Body of pancreas (tissue), 4 donors: Measurements from ENCODE around the gene BBS5.
"Not testable (repeated sequence)": the region's sequence is repeated elsewhere in the genome, so short reads cannot be mapped to it uniquely, and the experiment has no call there.

Experiments used
- POLR2A ChIP-seq, 3 donors: fragments of 450-650 bp; IDR thresholded peaks; one replicate each; pipeline ENCODE4 v1.6.1; 2016; ENCODE audit warnings: antibody characterized with exemption in 3 of 3, mild to moderate bottlenecking in 2 of 3
- TF ChIP-seq, protein P1 (sequence below), 7 experiments: fragments of 450-650 bp in 4 of 7; fragments of 200-600 bp in 3 of 7; sonication (generic) in 3 of 7; IDR thresholded peaks; one replicate each; pipeline ENCODE4 v1.5.1; 2016 to 2019; ENCODE audit warnings: antibody characterized with exemption in 7 of 7

DNA sequence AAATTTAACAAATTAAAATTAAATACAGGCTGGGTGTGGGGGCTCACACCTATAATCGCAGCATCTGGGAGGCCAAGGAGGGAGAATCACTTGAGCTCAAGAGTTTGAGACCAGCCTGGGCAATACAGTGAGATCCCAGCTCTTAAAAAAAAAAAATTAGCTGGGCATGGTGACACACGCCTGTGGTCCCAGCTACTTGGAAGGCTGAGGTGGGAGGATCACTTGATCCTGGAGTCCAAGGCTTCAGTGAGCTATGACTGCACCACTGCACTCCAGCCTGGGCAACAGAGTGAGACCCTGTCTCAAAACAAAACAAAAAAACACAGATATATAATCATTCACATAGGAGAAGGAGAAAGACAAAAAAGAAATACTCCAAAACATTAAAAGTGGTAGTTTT, 60.2 kb downstream of the BBS5 start:
- not testable (repeated sequence) for TF ChIP-seq POLR2A (IDR thresholded peaks at IDR 0.05)
- TF ChIP-seq, protein P1, sequence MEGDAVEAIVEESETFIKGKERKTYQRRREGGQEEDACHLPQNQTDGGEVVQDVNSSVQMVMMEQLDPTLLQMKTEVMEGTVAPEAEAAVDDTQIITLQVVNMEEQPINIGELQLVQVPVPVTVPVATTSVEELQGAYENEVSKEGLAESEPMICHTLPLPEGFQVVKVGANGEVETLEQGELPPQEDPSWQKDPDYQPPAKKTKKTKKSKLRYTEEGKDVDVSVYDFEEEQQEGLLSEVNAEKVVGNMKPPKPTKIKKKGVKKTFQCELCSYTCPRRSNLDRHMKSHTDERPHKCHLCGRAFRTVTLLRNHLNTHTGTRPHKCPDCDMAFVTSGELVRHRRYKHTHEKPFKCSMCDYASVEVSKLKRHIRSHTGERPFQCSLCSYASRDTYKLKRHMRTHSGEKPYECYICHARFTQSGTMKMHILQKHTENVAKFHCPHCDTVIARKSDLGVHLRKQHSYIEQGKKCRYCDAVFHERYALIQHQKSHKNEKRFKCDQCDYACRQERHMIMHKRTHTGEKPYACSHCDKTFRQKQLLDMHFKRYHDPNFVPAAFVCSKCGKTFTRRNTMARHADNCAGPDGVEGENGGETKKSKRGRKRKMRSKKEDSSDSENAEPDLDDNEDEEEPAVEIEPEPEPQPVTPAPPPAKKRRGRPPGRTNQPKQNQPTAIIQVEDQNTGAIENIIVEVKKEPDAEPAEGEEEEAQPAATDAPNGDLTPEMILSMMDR (IDR thresholded peaks at IDR 0.05), result not testable (repeated sequence)
